Neural cell (in vitro differentiated cells): ENCODE results near the gene ODC1. TPM values are rescaled to one million over a fixed set of nuclear protein-coding genes. Genes with fewer than 3 reads are reported as not detected.

Source experiments
- H2AFZ ChIP-seq: fragments of 200-600, 300-800 bp; sonication (generic), shearing (Covaris generic); 2 replicates; pipeline ENCODE4 v1.6.0; 2014; ENCODE audit warnings: low read depth, mild to moderate bottlenecking, antibody characterized with exemption, low read length, moderate library complexity
- H3F3A ChIP-seq: fragments of 200-600 bp; shearing (Covaris generic); 2 replicates; pipeline ENCODE4 v1.6.1; 2016; ENCODE audit warnings: mild to moderate bottlenecking, moderate library complexity, mixed read lengths, antibody characterized with exemption, low read length; ENCODE audit not compliant: insufficient read depth, poor library complexity, severe bottlenecking
- H3K27ac ChIP-seq: fragments of 200-600, 300-800 bp; sonication (generic), shearing (Covaris generic); 2 replicates; pipeline ENCODE4 v1.5.1; 2014; ENCODE audit warnings: mild to moderate bottlenecking, low read length, moderate library complexity
- H3K27me3 ChIP-seq: fragments of 300-800, 200-600 bp; sonication (generic), shearing (Covaris generic); 2 replicates; pipeline ENCODE4 v1.6.0; 2014; ENCODE audit warnings: mild to moderate bottlenecking, low read depth, low read length, moderate library complexity; ENCODE audit not compliant: insufficient read depth
- H3K36me3 ChIP-seq: fragments of 300-800, 200-600 bp; sonication (generic), shearing (Covaris generic); 2 replicates; pipeline ENCODE4 v1.5.1; 2014; ENCODE audit warnings: mild to moderate bottlenecking, antibody characterized with exemption, low read length, moderate library complexity; ENCODE audit not compliant: insufficient read depth
- H3K4me2 ChIP-seq: fragments of 300-800, 200-600 bp; sonication (generic), shearing (Covaris generic); 2 replicates; pipeline ENCODE4 v1.6.0; 2014; ENCODE audit warnings: mild to moderate bottlenecking, low read length
- H3K4me3 ChIP-seq: fragments of 300-800, 200-600 bp; sonication (generic), shearing (Covaris generic); 2 replicates; pipeline ENCODE4 v1.5.1; 2014; ENCODE audit warnings: mild to moderate bottlenecking, low read length, moderate library complexity
- H3K79me2 ChIP-seq: fragments of 200-600 bp; shearing (Covaris generic); replicated peaks from 2 replicates; pipeline ENCODE4 v1.6.0; 2014; ENCODE audit warnings: mild to moderate bottlenecking, low read length, moderate library complexity; ENCODE audit not compliant: insufficient read depth
- H3K9ac ChIP-seq: fragments of 300-800, 200-600 bp; sonication (generic), shearing (Covaris generic); 2 replicates; pipeline ENCODE4 v1.6.1; 2016; ENCODE audit warnings: mild to moderate bottlenecking, low read length, mixed read lengths
- H3K9me2 ChIP-seq: fragments of 200-600 bp; shearing (Covaris generic); 2 replicates; pipeline ENCODE4 v1.6.1; 2016; ENCODE audit warnings: mild to moderate bottlenecking, low read length, mixed read lengths; ENCODE audit not compliant: insufficient read depth
- H3K9me3 ChIP-seq: fragments of 200-600, 300-800 bp; sonication (generic), shearing (Covaris generic); 2 replicates; pipeline ENCODE4 v1.6.1; 2016; ENCODE audit warnings: mild to moderate bottlenecking, mixed run types, low read length, moderate library complexity, mixed read lengths
- H4K20me1 ChIP-seq: fragments of 200-600 bp; shearing (Covaris generic); 2 replicates; pipeline ENCODE4 v1.6.1; 2016; ENCODE audit warnings: mild to moderate bottlenecking, mixed run types; ENCODE audit not compliant: insufficient read depth
- EP300 ChIP-seq: fragments of 450-650 bp; conservative IDR thresholded peaks from 2 replicates; pipeline ENCODE4 v1.6.1; 2014; ENCODE audit warnings: antibody characterized with exemption, mild to moderate bottlenecking, moderate library complexity; ENCODE audit not compliant: poor library complexity, severe bottlenecking
- EZH2 ChIP-seq: fragments of 200-600, 300-800 bp; shearing (Covaris generic), sonication (generic); IDR thresholded peaks from 2 replicates; pipeline ENCODE4 v1.6.1; 2014; ENCODE audit warnings: antibody characterized with exemption, low read length, borderline replicate concordance, mild to moderate bottlenecking; ENCODE audit not compliant: insufficient read depth, poor library complexity, severe bottlenecking
- MXI1 ChIP-seq: fragments of 450-650 bp; conservative IDR thresholded peaks from 2 replicates; pipeline ENCODE4 v1.6.1; 2014; ENCODE audit warnings: antibody characterized with exemption, mild to moderate bottlenecking; ENCODE audit not compliant: poor library complexity, severe bottlenecking
- POLR2AphosphoS5 ChIP-seq: IDR thresholded peaks from 2 replicates; pipeline ENCODE4 v1.6.1; 2012
- RAD21 ChIP-seq: fragments of 450-650 bp; conservative IDR thresholded peaks from 2 replicates; pipeline ENCODE4 v1.6.1; 2014; ENCODE audit warnings: antibody characterized with exemption, mild to moderate bottlenecking, moderate library complexity
- SMC3 ChIP-seq: fragments of 450-650 bp; conservative IDR thresholded peaks from 2 replicates; pipeline ENCODE4 v1.6.1; 2014; ENCODE audit warnings: antibody characterized with exemption, mild to moderate bottlenecking, moderate library complexity; ENCODE audit not compliant: poor library complexity
- TAF1 ChIP-seq: IDR thresholded peaks from 2 replicates; pipeline ENCODE4 v1.6.1; 2012; ENCODE audit warnings: low read depth
- polyA plus RNA-seq: library from polyadenylated mRNA; depleted of rRNA; stranded (reverse); fragments of >200 nt; gene quantifications from 2 replicates; pipeline ENCODE4 v1.2.3, GENCODE V29; 2014
- TF ChIP-seq, protein P1 (sequence below): IDR thresholded peaks from 2 replicates; pipeline ENCODE4 v1.6.1; 2012; ENCODE audit warnings: borderline replicate concordance
- TF ChIP-seq, protein P2 (sequence below): fragments of 450-650 bp; IDR thresholded peaks from 2 replicates; pipeline ENCODE4 v1.5.1; 2014; ENCODE audit warnings: antibody characterized with exemption, mild to moderate bottlenecking, moderate library complexity; ENCODE audit not compliant: poor library complexity, severe bottlenecking

The ODC1 gene
- polyA plus RNA-seq, 1 donor from 2014 or later: 1,107 TPM

DNA sequence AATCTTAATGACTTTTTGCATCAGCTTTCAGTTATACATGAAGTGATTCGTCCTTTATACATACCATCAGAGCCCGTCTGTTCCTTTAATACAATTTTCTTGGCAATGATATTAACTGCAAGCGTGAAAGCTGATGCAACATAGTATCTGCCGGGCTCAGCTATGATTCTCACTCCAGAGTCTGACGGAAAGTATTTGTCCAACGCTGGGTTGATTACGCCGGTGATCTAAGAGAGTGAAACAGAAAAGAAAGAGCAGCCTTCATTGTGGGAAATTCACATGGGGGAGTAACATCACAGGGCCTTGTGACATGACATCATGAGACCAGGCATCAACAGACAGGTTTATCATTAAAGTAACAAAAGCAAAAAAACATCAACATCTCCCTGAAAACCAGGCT lies 6.2 kb downstream of the ODC1 start:
- Histone ChIP-seq H3F3A (no peaks in the 10 kb centered on the region), H3K27ac (no peak overlapping the region), H3K4me3 (no peak overlapping the region), H3K4me2 (no peak overlapping the region), H3K9ac (no peak overlapping the region), H3K9me2 (no peaks in the 10 kb centered on the region), H3K36me3 (peaks cover 31% of the 10 kb centered on the region), H4K20me1 (peaks cover 62% of the 10 kb centered on the region), H3K27me3 (no peaks in the 10 kb centered on the region), H3K9me3 (no peaks in the 10 kb centered on the region), H3K79me2 (peaks cover 46% of the 10 kb centered on the region), H2AFZ (no peak overlapping the region)
- TF ChIP-seq EP300 (no peak), SMC3 (no peak), RAD21 (no peak), POLR2AphosphoS5 (no peak), TAF1 (no peak), EZH2 (no peak), MXI1 (no peak)
- TF ChIP-seq, protein P1, sequence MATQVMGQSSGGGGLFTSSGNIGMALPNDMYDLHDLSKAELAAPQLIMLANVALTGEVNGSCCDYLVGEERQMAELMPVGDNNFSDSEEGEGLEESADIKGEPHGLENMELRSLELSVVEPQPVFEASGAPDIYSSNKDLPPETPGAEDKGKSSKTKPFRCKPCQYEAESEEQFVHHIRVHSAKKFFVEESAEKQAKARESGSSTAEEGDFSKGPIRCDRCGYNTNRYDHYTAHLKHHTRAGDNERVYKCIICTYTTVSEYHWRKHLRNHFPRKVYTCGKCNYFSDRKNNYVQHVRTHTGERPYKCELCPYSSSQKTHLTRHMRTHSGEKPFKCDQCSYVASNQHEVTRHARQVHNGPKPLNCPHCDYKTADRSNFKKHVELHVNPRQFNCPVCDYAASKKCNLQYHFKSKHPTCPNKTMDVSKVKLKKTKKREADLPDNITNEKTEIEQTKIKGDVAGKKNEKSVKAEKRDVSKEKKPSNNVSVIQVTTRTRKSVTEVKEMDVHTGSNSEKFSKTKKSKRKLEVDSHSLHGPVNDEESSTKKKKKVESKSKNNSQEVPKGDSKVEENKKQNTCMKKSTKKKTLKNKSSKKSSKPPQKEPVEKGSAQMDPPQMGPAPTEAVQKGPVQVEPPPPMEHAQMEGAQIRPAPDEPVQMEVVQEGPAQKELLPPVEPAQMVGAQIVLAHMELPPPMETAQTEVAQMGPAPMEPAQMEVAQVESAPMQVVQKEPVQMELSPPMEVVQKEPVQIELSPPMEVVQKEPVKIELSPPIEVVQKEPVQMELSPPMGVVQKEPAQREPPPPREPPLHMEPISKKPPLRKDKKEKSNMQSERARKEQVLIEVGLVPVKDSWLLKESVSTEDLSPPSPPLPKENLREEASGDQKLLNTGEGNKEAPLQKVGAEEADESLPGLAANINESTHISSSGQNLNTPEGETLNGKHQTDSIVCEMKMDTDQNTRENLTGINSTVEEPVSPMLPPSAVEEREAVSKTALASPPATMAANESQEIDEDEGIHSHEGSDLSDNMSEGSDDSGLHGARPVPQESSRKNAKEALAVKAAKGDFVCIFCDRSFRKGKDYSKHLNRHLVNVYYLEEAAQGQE: no peak
- TF ChIP-seq, protein P2, sequence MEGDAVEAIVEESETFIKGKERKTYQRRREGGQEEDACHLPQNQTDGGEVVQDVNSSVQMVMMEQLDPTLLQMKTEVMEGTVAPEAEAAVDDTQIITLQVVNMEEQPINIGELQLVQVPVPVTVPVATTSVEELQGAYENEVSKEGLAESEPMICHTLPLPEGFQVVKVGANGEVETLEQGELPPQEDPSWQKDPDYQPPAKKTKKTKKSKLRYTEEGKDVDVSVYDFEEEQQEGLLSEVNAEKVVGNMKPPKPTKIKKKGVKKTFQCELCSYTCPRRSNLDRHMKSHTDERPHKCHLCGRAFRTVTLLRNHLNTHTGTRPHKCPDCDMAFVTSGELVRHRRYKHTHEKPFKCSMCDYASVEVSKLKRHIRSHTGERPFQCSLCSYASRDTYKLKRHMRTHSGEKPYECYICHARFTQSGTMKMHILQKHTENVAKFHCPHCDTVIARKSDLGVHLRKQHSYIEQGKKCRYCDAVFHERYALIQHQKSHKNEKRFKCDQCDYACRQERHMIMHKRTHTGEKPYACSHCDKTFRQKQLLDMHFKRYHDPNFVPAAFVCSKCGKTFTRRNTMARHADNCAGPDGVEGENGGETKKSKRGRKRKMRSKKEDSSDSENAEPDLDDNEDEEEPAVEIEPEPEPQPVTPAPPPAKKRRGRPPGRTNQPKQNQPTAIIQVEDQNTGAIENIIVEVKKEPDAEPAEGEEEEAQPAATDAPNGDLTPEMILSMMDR: no peak

DNA sequence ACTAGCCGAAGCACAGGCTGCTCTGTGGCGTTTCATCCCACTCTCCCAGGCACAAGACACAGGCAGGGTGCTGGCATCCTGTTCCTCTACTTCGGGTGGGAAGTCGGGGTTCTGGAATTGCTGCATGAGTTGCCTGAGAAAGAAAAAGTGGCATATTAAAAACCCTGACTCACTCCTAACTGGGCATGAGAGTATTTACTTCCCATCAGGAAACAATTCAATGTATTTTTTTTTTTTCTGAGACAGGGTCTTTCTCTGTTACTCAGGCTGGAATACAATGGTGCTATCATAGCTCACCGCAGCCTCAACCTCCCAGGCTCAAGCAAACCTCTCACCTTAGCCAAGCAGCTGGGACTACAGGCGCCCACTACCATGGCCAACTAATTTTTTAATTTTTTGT lies 7.4 kb downstream of the ODC1 start:
- H3K9me2 ChIP-seq: no peaks in the 10 kb centered on the region
- H3K9ac ChIP-seq: no peak overlapping the region
- peaks cover 50% of the 10 kb centered on the region for H4K20me1 ChIP-seq
- H3K4me2 ChIP-seq: no peak overlapping the region
- no peaks in the 10 kb centered on the region for H3K9me3 ChIP-seq
- no peak overlapping the region for H2AFZ ChIP-seq
- no peak overlapping the region for H3K27ac ChIP-seq
- no peaks in the 10 kb centered on the region for H3K27me3 ChIP-seq
- H3K36me3 ChIP-seq: peaks cover 31% of the 10 kb centered on the region
- no peaks in the 10 kb centered on the region for H3F3A ChIP-seq
- H3K79me2 ChIP-seq: peaks cover 34% of the 10 kb centered on the region
- no peak overlapping the region for H3K4me3 ChIP-seq
- TF ChIP-seq, protein P2: no peak
- TF ChIP-seq EZH2 (no peak), EP300 (no peak), RAD21 (no peak), TAF1 (no peak), SMC3 (no peak), MXI1 (no peak), POLR2AphosphoS5 (no peak)
- TF ChIP-seq, protein P1: no peak
